D721Med (cell line): Measurements from ENCODE around the gene DHX58.
A peak's percentile ranks its signal among the peaks of the same experiment; 100 is the strongest.
"Not testable (repeated sequence)": the region's sequence is repeated elsewhere in the genome, so short reads cannot be mapped to it uniquely, and the experiment has no call there.

ENCODE experiments used
- DNase-seq: peaks from one replicate; pipeline ENCODE4 v3.0.0; 2011; ENCODE audit warnings: low spot score; ENCODE audit not compliant: insufficient read length
- FAIRE-seq: peaks from 2 replicates; lab custom pipeline; 2011; peaks lifted over from hg19 to GRCh38; lab: Jason Lieb, UNC
- CTCF ChIP-seq: IDR thresholded peaks from 2 replicates; pipeline ENCODE4 v1.5.1; 2012; ENCODE audit warnings: mild to moderate bottlenecking, control low read depth; ENCODE audit not compliant: insufficient read depth; ENCODE audit errors: missing control alignments

Gene DHX58

GRCh38 chr17:42142371-42142896 is 29.9 kb upstream of the DHX58 start:
- no peak for TF ChIP-seq CTCF
- FAIRE-seq: no peak
- DNase-seq: no peak

- no peak for FAIRE-seq
These were observed 28.9 kb upstream of the DHX58 start for GRCh38 chr17:42141382-42141781.

GRCh38 chr17:42140690-42141089 is 28.2 kb upstream of the DHX58 start:
- FAIRE-seq, DNase-seq: not testable (repeated sequence)

More at GRCh38 chr17:42141382-42141781, 28.9 kb upstream of the DHX58 start:
- TF ChIP-seq CTCF: no peak
- no peak for DNase-seq

GRCh38 chr17:42138749-42139492 is 26.4 kb upstream of the DHX58 start:
- DNase-seq (peak; percentile 34), FAIRE-seq (no peak)

GRCh38 chr17:42136654-42137051 is 24.1 kb upstream of the DHX58 start:
- DNase-seq: no peak
- FAIRE-seq: no peak
- TF ChIP-seq CTCF: no peak

More at GRCh38 chr17:42138749-42139492, 26.4 kb upstream of the DHX58 start:
- TF ChIP-seq CTCF: no peak

GRCh38 chr17:42135664-42136653 is 23.4 kb upstream of the DHX58 start:
- TF ChIP-seq CTCF: no peak
- DNase-seq (no peak), FAIRE-seq (no peak)

GRCh38 chr17:42135151-42135550 is 22.6 kb upstream of the DHX58 start:
- TF ChIP-seq CTCF: no peak
- no peak for DNase-seq
- no peak for FAIRE-seq
